Measurements from ENCODE around the gene MIX23. TPM values are rescaled to one million over a fixed set of nuclear protein-coding genes. Genes with fewer than 3 reads are reported as not detected.

MIX23 gene
- total RNA-seq (10 to 100 TPM; 15.7 to 27.3 (median 23.5) TPM), total RNA-seq (4.9 to 65.6 (median 11.5) reads per million in 29 experiments)
- 26.8 TPM for total RNA-seq (2013)

GRCh38 chr3:122382888-122383666 lies at the start of gene MIX23:
MIX23 (minus strand) TSS chr3:122383231; CDS start chr3:122383224, 7 bp downstream.
- H3K4me1 Mint-ChIP-seq, result peaks cover 41 to 49% (median 46%) of the 10 kb centered on the region in 3 donors
- H3K4me3 Mint-ChIP-seq, result peak within 1 kb of the TSS; percentile 91 to 92 (median 92)
- Histone ChIP-seq H3K4me3 (ENCODE audit: control insufficient read depth in 1 of 2, extremely low read depth in 1 of 2, low read length in 1 of 2) (peak within 1 kb of the TSS; percentile 90 to 94), H3K27me3 (replicated peaks in 1 of 2; ENCODE audit: control insufficient read depth in 2 of 2, extremely low read depth in 1 of 2, insufficient read depth in 2 of 2, low read length in 1 of 2) (no peaks in the 10 kb centered on the region), H3K27ac (ENCODE audit: low read length) (peak within 1 kb of the TSS; percentile 82), H3K9me3 (no peaks in the 10 kb centered on the region), H3K36me3 (ENCODE audit: control insufficient read depth in 2 of 2, extremely low read depth in 1 of 2, insufficient read depth in 1 of 2, low read length in 1 of 2) (peaks cover 0 to 3% of the 10 kb centered on the region in 2 donors), H3K4me1 (ENCODE audit: control insufficient read depth in 1 of 2, extremely low read depth in 1 of 2, insufficient read depth in 2 of 2, low read length in 2 of 2) (peaks cover 15 to 18% of the 10 kb centered on the region in 2 experiments)
- ChIA-PET POLR2A (interaction anchor here (0.5 to 2.5 kb wide), 8 partner anchors 33 to 842 kb away, joined by 3 to 13 read pairs (median 4); partner anchors contain the start of genes WDR5B (in 2 of the 2) and KPNA1 (in 1 of the 2)), CTCF (interaction anchor here (0.6 to 4.6 kb wide), 5 partner anchors 10 to 282 kb away, joined by 3 to 59 read pairs (median 8); partner anchors contain the start of gene WDR5B (in 1 of the 2))
- ATAC-seq (replicated peaks in 1 of 4) (peak; percentile 48 to 61 (median 54)), DNase-seq (peak; percentile 67 to 88 (median 80))
- no peaks in the 10 kb centered on the region for H3K27me3 Mint-ChIP-seq
- peaks cover 13% of the 10 kb centered on the region for H3K36me3 Mint-ChIP-seq
- peak within 1 kb of the TSS; percentile 93 to 95 for H3K27ac Mint-ChIP-seq
- H3K9me3 Mint-ChIP-seq, result no peaks in the 10 kb centered on the region
- 0% methylated on average over 15 of the region's 31 CpGs for WGBS (ENCODE audit: insufficient coverage)

GRCh38 chr3:122430371-122430770 lies 47.3 kb upstream of the MIX23 start:
- ChIA-PET CTCF (no interaction called here), POLR2A (interaction anchor here in 1 of 2 donors (0.5 to 0.6 kb wide), 2 partner anchors 13 to 30 kb away, joined by 5 to 6 read pairs; no protein-coding TSS in a partner anchor)
- Mint-ChIP-seq H3K9me3 (peaks cover 0 to 7% (median 3%) of the 10 kb centered on the region in 3 donors), H3K27ac (no peak overlapping the region), H3K27me3 (no peaks in the 10 kb centered on the region), H3K4me1 (peaks cover 0 to 6% (median 6%) of the 10 kb centered on the region in 3 donors), H3K36me3 (peaks cover 78% of the 10 kb centered on the region), H3K4me3 (no peak overlapping the region)
- DNase-seq (no peak), ATAC-seq (replicated peaks in 1 of 4) (no peak)
- H3K27ac ChIP-seq (ENCODE audit: low read length), result no peak overlapping the region
- H3K36me3 ChIP-seq (ENCODE audit: control insufficient read depth in 2 of 2, extremely low read depth in 1 of 2, insufficient read depth in 1 of 2, low read length in 1 of 2), result peaks cover 6 to 45% of the 10 kb centered on the region in 2 donors
- H3K4me3 ChIP-seq (ENCODE audit: control insufficient read depth in 1 of 2, extremely low read depth in 1 of 2, low read length in 1 of 2), result no peak overlapping the region
- WGBS (ENCODE audit: insufficient coverage), result 100% methylated on average over 1 of the region's 2 CpGs
- no peaks in the 10 kb centered on the region for H3K4me1 ChIP-seq (ENCODE audit: control insufficient read depth in 1 of 2, extremely low read depth in 1 of 2, insufficient read depth in 2 of 2, low read length in 2 of 2)
- H3K9me3 ChIP-seq, result peaks cover 5% of the 10 kb centered on the region
- H3K27me3 ChIP-seq (replicated peaks in 1 of 2; ENCODE audit: control insufficient read depth in 2 of 2, extremely low read depth in 1 of 2, insufficient read depth in 2 of 2, low read length in 1 of 2), result no peaks in the 10 kb centered on the region

- peaks cover 6 to 39% of the 10 kb centered on the region in 2 donors for H3K36me3 ChIP-seq (ENCODE audit: control insufficient read depth in 2 of 2, extremely low read depth in 1 of 2, insufficient read depth in 1 of 2, low read length in 1 of 2)
- peaks cover 0 to 6% (median 6%) of the 10 kb centered on the region in 3 donors for H3K4me1 Mint-ChIP-seq
- ATAC-seq (replicated peaks in 1 of 4) (no peak), DNase-seq (no peak)
- H3K27me3 Mint-ChIP-seq, result no peaks in the 10 kb centered on the region
- H3K4me1 ChIP-seq (ENCODE audit: control insufficient read depth in 1 of 2, extremely low read depth in 1 of 2, insufficient read depth in 2 of 2, low read length in 2 of 2), result no peaks in the 10 kb centered on the region
- no peak overlapping the region for H3K4me3 Mint-ChIP-seq
- no CpG with 5 or more reads among the region's 2 CpGs for WGBS (ENCODE audit: insufficient coverage)
- CTCF ChIA-PET, result no interaction called here
- peak overlapping the region; percentile 44 to 71 for H3K27ac Mint-ChIP-seq
- POLR2A ChIA-PET, result no interaction called here
- H3K9me3 Mint-ChIP-seq, result peaks cover 0 to 7% (median 3%) of the 10 kb centered on the region in 3 donors
- H3K27ac ChIP-seq (ENCODE audit: low read length), result no peak overlapping the region
- peaks cover 68% of the 10 kb centered on the region for H3K36me3 Mint-ChIP-seq
- no peaks in the 10 kb centered on the region for H3K27me3 ChIP-seq (replicated peaks in 1 of 2; ENCODE audit: control insufficient read depth in 2 of 2, extremely low read depth in 1 of 2, insufficient read depth in 2 of 2, low read length in 1 of 2)
- peaks cover 5% of the 10 kb centered on the region for H3K9me3 ChIP-seq
- no peak overlapping the region for H3K4me3 ChIP-seq (ENCODE audit: control insufficient read depth in 1 of 2, extremely low read depth in 1 of 2, low read length in 1 of 2)
Measured at GRCh38 chr3:122427857-122428471, 44.9 kb upstream of the MIX23 start.

GRCh38 chr3:122421836-122422235 lies 38.8 kb upstream of the MIX23 start:
- CTCF ChIA-PET, result no interaction called here
- ATAC-seq (replicated peaks in 1 of 4) (no peak), DNase-seq (no peak)
- Histone ChIP-seq H3K4me1 (ENCODE audit: control insufficient read depth in 1 of 2, extremely low read depth in 1 of 2, insufficient read depth in 2 of 2, low read length in 2 of 2) (peaks cover 4 to 6% of the 10 kb centered on the region in 2 experiments), H3K27ac (ENCODE audit: low read length) (no peak overlapping the region), H3K36me3 (ENCODE audit: control insufficient read depth in 2 of 2, extremely low read depth in 1 of 2, insufficient read depth in 1 of 2, low read length in 1 of 2) (peaks cover 2 to 19% of the 10 kb centered on the region in 2 donors), H3K9me3 (no peaks in the 10 kb centered on the region), H3K27me3 (replicated peaks in 1 of 2; ENCODE audit: control insufficient read depth in 2 of 2, extremely low read depth in 1 of 2, insufficient read depth in 2 of 2, low read length in 1 of 2) (no peaks in the 10 kb centered on the region), H3K4me3 (ENCODE audit: control insufficient read depth in 1 of 2, extremely low read depth in 1 of 2, low read length in 1 of 2) (no peak overlapping the region)
- H3K36me3 Mint-ChIP-seq, result peaks cover 28% of the 10 kb centered on the region
- no peak overlapping the region for H3K27ac Mint-ChIP-seq
- WGBS (ENCODE audit: insufficient coverage), result no CpG with 5 or more reads among the region's 2 CpGs
- no peaks in the 10 kb centered on the region for H3K27me3 Mint-ChIP-seq
- H3K4me3 Mint-ChIP-seq, result no peak overlapping the region
- peaks cover 4 to 20% (median 19%) of the 10 kb centered on the region in 3 donors for H3K4me1 Mint-ChIP-seq
- no peaks in the 10 kb centered on the region for H3K9me3 Mint-ChIP-seq
- POLR2A ChIA-PET, result no interaction called here

GRCh38 chr3:122421101-122421500 lies 38.1 kb upstream of the MIX23 start:
- H3K36me3 ChIP-seq (ENCODE audit: control insufficient read depth in 2 of 2, extremely low read depth in 1 of 2, insufficient read depth in 1 of 2, low read length in 1 of 2), result peaks cover 2 to 12% of the 10 kb centered on the region in 2 donors
- ATAC-seq (replicated peaks in 1 of 4), result no peak
- peaks cover 11 to 26% (median 26%) of the 10 kb centered on the region in 3 donors for H3K4me1 Mint-ChIP-seq
- H3K36me3 Mint-ChIP-seq, result peaks cover 21% of the 10 kb centered on the region
- no peak overlapping the region for H3K27ac Mint-ChIP-seq
- no peak overlapping the region for H3K27ac ChIP-seq (ENCODE audit: low read length)
- H3K4me3 ChIP-seq (ENCODE audit: control insufficient read depth in 1 of 2, extremely low read depth in 1 of 2, low read length in 1 of 2), result no peak overlapping the region
- no peak overlapping the region for H3K4me3 Mint-ChIP-seq
- H3K27me3 Mint-ChIP-seq, result no peaks in the 10 kb centered on the region
- peaks cover 6 to 9% of the 10 kb centered on the region in 2 experiments for H3K4me1 ChIP-seq (ENCODE audit: control insufficient read depth in 1 of 2, extremely low read depth in 1 of 2, insufficient read depth in 2 of 2, low read length in 2 of 2)
- ChIA-PET CTCF (no interaction called here), POLR2A (interaction anchor here (0.6 kb wide), 2 partner anchors 25 to 676 kb away, joined by 3 to 5 read pairs; no protein-coding TSS in a partner anchor)
- no peaks in the 10 kb centered on the region for H3K27me3 ChIP-seq (replicated peaks in 1 of 2; ENCODE audit: control insufficient read depth in 2 of 2, extremely low read depth in 1 of 2, insufficient read depth in 2 of 2, low read length in 1 of 2)
- no peaks in the 10 kb centered on the region for H3K9me3 ChIP-seq
- no CpG with 5 or more reads among the region's 4 CpGs for WGBS (ENCODE audit: insufficient coverage)
- H3K9me3 Mint-ChIP-seq, result no peaks in the 10 kb centered on the region
- DNase-seq, result no peak

GRCh38 chr3:122416966-122417365 lies 33.9 kb upstream of the MIX23 start:
- H3K36me3 Mint-ChIP-seq, result peaks cover 17% of the 10 kb centered on the region
- no peak for DNase-seq

More at GRCh38 chr3:122416966-122417365, 33.9 kb upstream of the MIX23 start:
- Histone ChIP-seq H3K4me3 (ENCODE audit: control insufficient read depth in 1 of 2, extremely low read depth in 1 of 2, low read length in 1 of 2) (peak overlapping the region; percentile 65 to 86), H3K27ac (ENCODE audit: low read length) (peak overlapping the region; percentile 82), H3K36me3 (ENCODE audit: control insufficient read depth in 2 of 2, extremely low read depth in 1 of 2, insufficient read depth in 1 of 2, low read length in 1 of 2) (peaks cover 0 to 11% of the 10 kb centered on the region in 2 donors), H3K27me3 (replicated peaks in 1 of 2; ENCODE audit: control insufficient read depth in 2 of 2, extremely low read depth in 1 of 2, insufficient read depth in 2 of 2, low read length in 1 of 2) (no peaks in the 10 kb centered on the region), H3K9me3 (no peaks in the 10 kb centered on the region), H3K4me1 (ENCODE audit: control insufficient read depth in 1 of 2, extremely low read depth in 1 of 2, insufficient read depth in 2 of 2, low read length in 2 of 2) (peaks cover 14 to 15% of the 10 kb centered on the region in 2 experiments)
- peak overlapping the region; percentile 100 for H3K27ac Mint-ChIP-seq
- H3K4me3 Mint-ChIP-seq, result peak overlapping the region; percentile 95 to 99 (median 99)
- peaks cover 0 to 3% (median 0%) of the 10 kb centered on the region in 3 donors for H3K9me3 Mint-ChIP-seq
- ATAC-seq (replicated peaks in 1 of 4), result no peak
- peaks cover 44 to 64% (median 63%) of the 10 kb centered on the region in 3 donors for H3K4me1 Mint-ChIP-seq
- POLR2A ChIA-PET, result interaction anchor here (0.6 to 2.2 kb wide), 9 partner anchors 16 to 785 kb away, joined by 3 to 14 read pairs (median 5); partner anchors contain the start of genes KPNA1 (in 2 of the 2), EAF2 (in 1 of the 2), FAM162A (in 1 of the 2) and HSPBAP1 (in 1 of the 2)
- WGBS (ENCODE audit: insufficient coverage), result 71% methylated on average over 10 of the region's 14 CpGs
- H3K27me3 Mint-ChIP-seq, result no peaks in the 10 kb centered on the region
- CTCF ChIA-PET, result interaction anchor here in 1 of 2 donors (1.0 to 4.0 kb wide), 3 partner anchors 24 to 98 kb away, joined by 6 to 59 read pairs (median 20); partner anchors contain the start of genes FAM162A, KPNA1 and MIX23

Data from T-cell (primary cell).